ENCODE data around the gene ACBD4. TPM values are rescaled to one million over a fixed set of nuclear protein-coding genes. Genes with fewer than 3 reads are reported as not detected.

ACBD4 gene
- total RNA-seq, 6 experiments from 2014 or later: 5.0 to 8.0 (median 6.5) TPM

DNA sequence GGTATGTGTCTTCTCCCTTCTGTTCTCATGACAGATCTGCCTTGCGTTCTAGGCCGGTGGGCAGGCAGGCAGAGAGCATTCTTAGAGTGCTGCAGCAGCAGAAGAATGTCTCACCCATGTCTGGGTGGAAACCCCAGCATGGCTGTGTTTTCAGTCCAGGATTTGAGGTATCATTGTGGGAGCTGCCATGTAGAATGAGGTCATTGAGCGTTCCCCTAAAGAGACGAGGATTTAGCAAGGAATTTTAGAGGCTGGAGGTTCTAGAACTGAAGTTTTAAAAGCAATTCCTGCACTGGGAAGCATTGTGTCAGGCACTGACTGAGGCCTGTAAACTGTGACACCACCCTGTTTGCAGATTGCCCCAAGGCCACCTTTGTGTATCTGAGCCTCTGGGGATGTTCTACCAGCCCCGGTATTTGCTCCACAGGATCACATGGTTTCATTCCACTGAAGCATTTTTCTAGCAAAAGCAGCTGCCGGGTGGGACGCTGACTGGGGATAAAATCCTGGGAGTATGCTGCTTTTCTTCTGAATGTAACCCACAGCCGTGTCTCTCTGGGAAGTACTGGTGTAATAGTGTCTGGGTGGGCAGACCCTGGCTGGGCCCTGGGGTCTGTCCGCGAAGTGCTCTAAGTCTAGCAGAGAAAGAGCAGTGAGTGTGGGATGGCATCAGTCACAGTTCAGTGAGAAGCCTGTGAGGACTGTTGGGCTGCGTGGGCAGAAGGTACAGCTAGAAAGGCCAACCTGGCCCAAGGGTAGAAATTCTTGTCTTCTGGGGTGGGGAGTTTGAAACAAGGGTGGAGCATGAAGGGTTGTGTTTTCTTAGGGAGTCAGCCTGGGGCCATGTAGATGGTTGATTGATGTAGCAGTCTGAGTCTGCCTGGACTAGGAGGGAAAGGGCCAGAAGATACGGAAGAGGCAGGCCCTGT lies 33.3 kb upstream of the ACBD4 start:
- peaks cover 15% of the 10 kb centered on the region for H3K4me1 Mint-ChIP-seq (ENCODE audit: low read depth)
- no peak overlapping the region for H3K4me3 Mint-ChIP-seq
- no peak for DNase-seq
- peak overlapping the region; percentile 44 for H3K27ac Mint-ChIP-seq
- peaks cover 38% of the 10 kb centered on the region for H3K36me3 Mint-ChIP-seq (ENCODE audit: low read depth)
- TF ChIP-seq, protein P1, sequence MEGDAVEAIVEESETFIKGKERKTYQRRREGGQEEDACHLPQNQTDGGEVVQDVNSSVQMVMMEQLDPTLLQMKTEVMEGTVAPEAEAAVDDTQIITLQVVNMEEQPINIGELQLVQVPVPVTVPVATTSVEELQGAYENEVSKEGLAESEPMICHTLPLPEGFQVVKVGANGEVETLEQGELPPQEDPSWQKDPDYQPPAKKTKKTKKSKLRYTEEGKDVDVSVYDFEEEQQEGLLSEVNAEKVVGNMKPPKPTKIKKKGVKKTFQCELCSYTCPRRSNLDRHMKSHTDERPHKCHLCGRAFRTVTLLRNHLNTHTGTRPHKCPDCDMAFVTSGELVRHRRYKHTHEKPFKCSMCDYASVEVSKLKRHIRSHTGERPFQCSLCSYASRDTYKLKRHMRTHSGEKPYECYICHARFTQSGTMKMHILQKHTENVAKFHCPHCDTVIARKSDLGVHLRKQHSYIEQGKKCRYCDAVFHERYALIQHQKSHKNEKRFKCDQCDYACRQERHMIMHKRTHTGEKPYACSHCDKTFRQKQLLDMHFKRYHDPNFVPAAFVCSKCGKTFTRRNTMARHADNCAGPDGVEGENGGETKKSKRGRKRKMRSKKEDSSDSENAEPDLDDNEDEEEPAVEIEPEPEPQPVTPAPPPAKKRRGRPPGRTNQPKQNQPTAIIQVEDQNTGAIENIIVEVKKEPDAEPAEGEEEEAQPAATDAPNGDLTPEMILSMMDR (IDR thresholded peaks at IDR 0.05): no peak
- H3K9me3 Mint-ChIP-seq: no peaks in the 10 kb centered on the region
- peaks cover 6% of the 10 kb centered on the region for H3K27me3 Mint-ChIP-seq (ENCODE audit: insufficient read depth)

DNA sequence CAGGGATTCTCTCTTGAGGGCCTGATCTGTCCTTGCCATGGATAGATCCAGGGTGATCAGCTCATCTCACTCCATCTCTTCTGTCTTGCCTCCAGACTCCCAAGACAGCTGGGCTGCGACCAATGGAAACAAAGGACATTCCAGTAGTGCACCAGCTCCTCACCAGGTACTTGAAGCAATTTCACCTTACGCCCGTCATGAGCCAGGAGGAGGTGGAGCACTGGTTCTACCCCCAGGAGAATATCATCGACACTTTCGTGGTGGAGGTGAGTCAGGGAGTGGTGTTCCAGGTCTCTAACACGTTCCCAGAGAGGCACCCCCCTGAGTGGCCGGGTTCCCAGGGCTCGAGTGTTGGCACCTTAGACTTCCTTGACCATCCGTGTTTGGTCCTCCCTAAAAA lies 32.6 kb upstream of the ACBD4 start:
- H3K9me3 Mint-ChIP-seq: no peaks in the 10 kb centered on the region
- no peak for DNase-seq
- no peak overlapping the region for H3K4me3 Mint-ChIP-seq
- H3K27ac Mint-ChIP-seq: 0 out of 2 replicates have a peak overlapping the region, but pooled peaks have one; percentile 44
- H3K36me3 Mint-ChIP-seq (ENCODE audit: low read depth): peaks cover 35% of the 10 kb centered on the region
- peaks cover 15% of the 10 kb centered on the region for H3K4me1 Mint-ChIP-seq (ENCODE audit: low read depth)
- TF ChIP-seq, protein P1 (IDR thresholded peaks at IDR 0.05): no peak
- peaks cover 6% of the 10 kb centered on the region for H3K27me3 Mint-ChIP-seq (ENCODE audit: insufficient read depth)

DNA sequence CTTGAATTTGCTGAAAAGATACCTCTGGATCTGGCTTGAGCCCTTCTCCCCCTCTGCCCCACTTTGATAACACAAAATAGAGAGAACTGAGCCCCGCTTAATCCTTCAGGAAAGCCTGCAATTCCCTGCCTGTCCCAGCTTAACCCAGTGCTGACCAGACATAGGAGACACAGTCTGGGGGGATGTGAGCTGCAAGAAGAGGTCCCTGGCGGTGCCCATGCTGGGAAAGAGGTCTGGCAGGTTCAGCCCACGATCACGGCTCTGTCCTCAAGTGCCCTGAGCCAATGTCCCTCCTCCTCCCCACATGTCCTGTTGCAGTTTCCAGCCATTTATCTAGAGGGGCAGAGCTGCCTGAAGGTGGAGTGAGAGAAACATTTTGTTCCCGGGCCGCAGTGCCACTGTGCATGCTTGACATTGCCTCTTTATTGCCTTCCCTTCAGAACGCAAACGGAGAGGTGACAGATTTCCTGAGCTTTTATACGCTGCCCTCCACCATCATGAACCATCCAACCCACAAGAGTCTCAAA lies 32.2 kb upstream of the ACBD4 start:
- no peak overlapping the region for H3K4me3 Mint-ChIP-seq

DNA sequence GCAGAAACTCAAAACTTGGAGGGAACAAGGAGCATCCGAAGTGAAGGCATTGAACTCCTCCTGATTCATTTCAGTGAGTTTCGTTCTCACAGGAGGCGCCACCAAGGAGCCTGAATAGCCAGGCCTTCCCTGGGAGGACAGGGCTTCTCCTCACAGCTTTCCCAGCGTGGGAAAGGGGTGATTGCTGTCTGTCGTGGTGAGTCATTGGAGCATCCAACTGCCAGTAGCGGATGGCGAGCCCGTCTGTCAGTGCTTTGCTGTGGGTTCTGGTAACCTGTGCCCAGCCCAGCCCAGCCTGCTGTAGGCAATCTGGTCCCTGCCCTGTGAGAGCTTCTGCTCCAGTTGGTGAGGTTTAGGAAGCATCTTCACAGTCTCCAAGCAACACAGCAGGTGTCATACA lies 31.5 kb upstream of the ACBD4 start:
- Mint-ChIP-seq H3K27me3 (ENCODE audit: insufficient read depth) (peaks cover 8% of the 10 kb centered on the region), H3K36me3 (ENCODE audit: low read depth) (peaks cover 29% of the 10 kb centered on the region), H3K27ac (peak overlapping the region; percentile 24; the same call in 1 of the 2 replicates), H3K4me1 (ENCODE audit: low read depth) (peaks cover 9% of the 10 kb centered on the region), H3K9me3 (no peaks in the 10 kb centered on the region), H3K4me3 (no peak overlapping the region)
- TF ChIP-seq, protein P1 (IDR thresholded peaks at IDR 0.05): no peak
- no peak for DNase-seq

More for the DNA sequence above, 32.2 kb upstream of the ACBD4 start:
- TF ChIP-seq, protein P1 (IDR thresholded peaks at IDR 0.05): no peak
- DNase-seq: no peak
- no peaks in the 10 kb centered on the region for H3K9me3 Mint-ChIP-seq
- H3K4me1 Mint-ChIP-seq (ENCODE audit: low read depth): peaks cover 15% of the 10 kb centered on the region
- peaks cover 34% of the 10 kb centered on the region for H3K36me3 Mint-ChIP-seq (ENCODE audit: low read depth)
- H3K27me3 Mint-ChIP-seq (ENCODE audit: insufficient read depth): peaks cover 8% of the 10 kb centered on the region
- H3K27ac Mint-ChIP-seq: no peak overlapping the region; the same call in 1 of the 2 replicates

DNA sequence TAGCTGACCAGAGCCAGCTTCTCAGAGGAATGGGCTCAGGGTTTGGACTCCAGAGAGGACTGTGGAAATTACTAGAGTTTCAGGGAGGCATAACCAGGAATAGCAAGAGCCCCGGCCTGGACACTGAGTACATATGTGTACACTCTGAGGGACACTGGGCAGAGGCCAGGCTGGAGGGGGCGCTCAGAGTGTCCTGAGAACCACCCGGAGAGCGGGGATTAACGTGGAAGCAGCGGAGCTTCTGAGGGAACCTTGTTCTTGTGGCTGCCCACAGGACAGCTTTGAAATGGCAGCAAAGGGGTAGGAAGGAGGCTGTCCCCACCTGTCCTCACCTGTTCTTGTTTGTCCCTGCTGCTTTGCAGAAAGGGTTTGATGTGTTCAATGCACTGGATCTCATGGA lies 31.0 kb upstream of the ACBD4 start:
- Mint-ChIP-seq H3K4me1 (ENCODE audit: low read depth) (peaks cover 6% of the 10 kb centered on the region), H3K27me3 (ENCODE audit: insufficient read depth) (peaks cover 8% of the 10 kb centered on the region), H3K27ac (peak overlapping the region; percentile 24; the same call in 1 of the 2 replicates), H3K36me3 (ENCODE audit: low read depth) (peaks cover 25% of the 10 kb centered on the region), H3K9me3 (no peaks in the 10 kb centered on the region), H3K4me3 (no peak overlapping the region)
- TF ChIP-seq, protein P1 (IDR thresholded peaks at IDR 0.05): no peak
- DNase-seq: no peak
